ENCODE results near the gene SREK1.
"Not testable (repeated sequence)": the region's sequence is repeated elsewhere in the genome, so short reads cannot be mapped to it uniquely, and the experiment has no call there.

Gene SREK1

DNA sequence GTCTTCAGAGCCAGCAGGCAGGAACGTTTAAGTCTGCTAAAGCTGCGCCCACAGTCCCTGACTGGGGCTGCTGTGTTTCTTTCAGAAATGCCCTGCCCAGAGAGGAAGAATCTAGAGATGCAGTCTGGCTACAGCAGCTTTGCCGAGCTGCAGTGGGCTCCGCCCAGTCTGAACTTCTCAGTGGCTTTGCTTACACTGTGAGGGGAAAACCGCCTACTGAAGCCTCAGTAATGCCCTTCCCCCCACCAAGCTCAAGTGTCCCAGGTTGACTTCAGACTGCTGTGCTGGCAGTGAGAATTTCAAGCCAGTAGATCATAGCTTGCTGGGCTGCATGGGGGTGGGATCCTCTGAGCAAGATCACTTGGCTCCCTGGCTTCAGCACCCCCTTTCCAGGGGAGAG, 78.4 kb downstream of the SREK1 start:
- no peak for DNase-seq (ENCODE audit: low read depth)

DNA sequence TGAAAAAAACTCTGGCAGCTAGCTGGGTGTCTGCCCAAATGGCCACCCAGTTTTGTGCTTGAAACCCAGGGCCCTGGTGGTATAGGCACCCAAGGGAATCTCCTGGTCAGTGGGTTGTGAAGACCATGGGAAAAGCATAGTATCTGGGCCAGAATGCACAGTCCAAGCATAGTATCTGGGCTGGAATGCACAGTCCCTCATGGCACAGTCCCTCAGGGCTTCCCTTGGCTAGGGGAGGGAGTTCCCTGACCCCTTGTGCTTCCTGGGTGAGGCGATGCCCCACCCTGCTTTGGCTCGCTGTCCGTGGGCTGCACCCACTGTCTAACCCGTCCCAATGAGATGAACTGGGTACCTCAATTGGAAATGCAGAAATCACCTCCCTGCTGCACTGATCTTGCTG, 78.8 kb downstream of the SREK1 start:
- not testable (repeated sequence) for DNase-seq (ENCODE audit: low read depth)

- DNase-seq (ENCODE audit: low read depth) = no peak
These were observed 79.5 kb downstream of the SREK1 start for GRCh38 chr5:66223637-66224036.

- no peak for DNase-seq (ENCODE audit: low read depth)
These were observed 80.2 kb downstream of the SREK1 start for GRCh38 chr5:66224274-66224673.

DNA sequence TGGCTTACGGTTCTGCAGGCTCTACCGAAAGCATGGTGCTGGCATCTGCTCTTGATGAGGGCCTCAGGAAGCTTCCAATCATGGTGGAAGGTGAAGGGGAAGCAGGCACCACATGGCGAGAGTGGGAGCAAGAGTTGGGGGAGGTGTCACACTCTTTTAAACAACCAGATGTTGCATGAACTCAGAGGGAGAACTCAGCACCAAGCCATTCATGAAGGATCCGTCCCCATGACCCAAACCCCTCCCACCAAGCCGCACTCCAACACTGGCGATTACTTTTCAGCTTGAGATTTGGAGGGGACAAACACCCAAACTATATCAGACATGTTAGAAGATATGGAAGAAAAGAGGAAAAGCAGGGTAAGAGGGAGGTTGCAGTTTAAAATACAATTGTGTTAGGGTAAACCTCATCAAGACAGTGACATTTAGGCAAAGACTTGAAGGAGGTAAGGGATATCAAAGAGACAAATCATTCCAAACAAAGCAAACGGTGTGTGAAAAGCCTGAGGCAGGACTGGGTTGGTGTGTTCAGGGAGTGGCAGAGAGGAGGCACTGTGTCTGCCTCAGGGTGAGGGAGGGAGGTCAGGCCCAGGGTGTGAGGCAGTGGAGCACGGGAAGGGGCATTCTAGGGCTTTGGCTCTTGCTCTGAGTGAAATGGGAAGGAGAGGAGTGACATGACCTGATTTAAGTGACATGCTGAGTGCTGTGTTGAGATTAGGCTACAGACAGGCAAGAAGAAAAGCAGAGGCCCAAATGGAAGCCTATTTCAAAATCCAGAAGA, 80.9 kb downstream of the SREK1 start:
- DNase-seq (ENCODE audit: low read depth) = no peak

DNA sequence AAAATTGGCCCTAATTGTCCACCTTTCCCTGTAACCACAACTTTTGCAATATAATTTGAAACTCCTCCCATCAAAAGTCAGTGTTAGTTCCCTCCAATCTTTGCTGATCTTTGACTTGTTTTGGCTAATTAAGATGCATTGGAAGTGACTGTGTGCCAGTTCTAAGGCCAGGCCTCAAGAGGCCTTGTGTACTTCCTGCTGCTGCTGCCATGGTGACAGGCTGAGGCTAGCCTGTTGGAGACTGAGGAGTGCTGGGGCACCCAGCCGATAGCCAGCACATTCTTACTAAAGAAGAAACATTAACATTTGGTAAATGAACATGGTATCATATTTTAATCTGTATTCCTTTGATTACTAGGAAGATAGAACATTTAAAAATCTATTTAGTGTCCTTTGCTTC, 86.5 kb downstream of the SREK1 start:
- DNase-seq (ENCODE audit: low read depth) = no peak

DNA sequence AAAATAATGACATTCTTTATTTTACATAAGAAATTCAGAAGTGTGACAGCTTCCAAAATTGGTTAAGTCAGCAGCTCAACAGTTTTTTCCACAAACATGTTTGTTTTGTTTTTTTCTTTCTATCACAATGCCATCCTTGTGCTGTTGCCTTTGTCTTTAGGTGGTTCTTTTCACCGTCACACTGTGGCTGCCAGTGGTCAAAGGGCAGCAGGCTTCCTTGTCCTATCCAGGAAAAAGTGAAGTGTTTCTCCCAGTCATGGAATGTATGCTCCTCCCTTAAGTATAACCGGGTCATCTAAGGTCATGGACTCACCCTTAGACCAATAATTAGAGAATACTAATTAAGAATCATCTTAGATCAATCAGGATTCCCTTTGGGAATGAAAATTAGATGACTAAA, 87.4 kb downstream of the SREK1 start:
- no peak for DNase-seq (ENCODE audit: low read depth)

DNA sequence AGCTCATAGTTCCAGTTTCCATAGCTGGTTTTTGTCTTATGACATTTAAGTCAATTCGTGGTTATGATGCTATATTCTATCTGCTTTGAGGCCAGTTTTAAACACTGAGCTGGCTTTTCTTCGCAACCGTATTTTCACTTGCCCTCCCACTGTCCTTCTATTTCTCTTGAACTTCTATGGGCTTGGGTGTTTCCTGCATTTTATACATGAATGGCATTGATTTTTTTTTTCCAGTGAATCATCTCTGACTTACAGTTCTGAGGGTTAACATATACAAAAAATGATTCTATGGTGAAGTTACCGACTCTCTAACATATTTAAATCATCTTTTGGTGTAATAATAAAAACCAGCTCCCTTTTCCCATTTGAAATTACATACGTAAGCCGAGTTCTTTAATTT, 88.2 kb downstream of the SREK1 start:
- DNase-seq (ENCODE audit: low read depth) = no peak

DNA sequence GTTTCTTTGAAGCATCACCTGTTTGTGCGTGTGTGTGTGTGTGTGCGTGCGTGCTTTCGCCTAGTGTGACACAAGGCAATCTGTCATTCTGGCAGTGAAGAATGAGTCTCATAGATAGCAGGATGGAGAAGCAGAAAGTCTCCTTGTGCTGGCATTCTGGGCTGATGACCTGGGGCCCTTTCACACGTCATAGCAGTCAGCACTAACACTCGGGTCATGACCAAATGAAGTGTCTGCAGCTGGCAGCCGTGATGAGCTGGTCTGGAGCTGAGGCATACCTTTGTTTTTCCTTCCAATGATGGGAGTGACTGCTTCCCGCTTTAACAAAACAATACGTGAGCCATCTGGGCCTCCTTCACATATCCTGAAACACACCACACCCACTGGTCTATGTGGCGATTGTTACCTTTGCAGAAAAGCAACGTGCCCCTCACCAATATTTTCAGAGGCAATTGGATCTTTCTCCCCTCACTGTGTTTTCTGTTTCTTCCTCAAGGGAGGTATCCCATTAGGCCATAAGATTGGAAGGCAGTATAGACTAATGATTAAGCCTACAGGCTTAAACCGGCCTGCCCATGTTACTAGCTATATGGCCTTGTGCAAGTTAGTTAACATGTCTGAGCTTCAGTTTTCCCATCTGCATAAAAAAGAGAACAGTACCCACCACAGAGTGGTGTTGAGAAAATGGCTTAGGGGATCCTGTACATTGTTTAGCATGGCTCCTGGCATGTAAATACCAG, 88.8 kb downstream of the SREK1 start:
- no peak for DNase-seq (ENCODE audit: low read depth)

All from stimulated activated CD8-positive, alpha-beta memory T cell treated with anti-CD3 and anti-CD28 coated beads, Interleukin-15, amount 100 ng/mL, for 1 hour (primary cell).